NCI-H2196 treated with DMSO at 0.1 percent for 48 hours (cell line): ENCODE measurements around the gene CTNND2.
"Not testable (repeated sequence)": the region's sequence is repeated elsewhere in the genome, so short reads cannot be mapped to it uniquely, and the experiment has no call there.

Experiments
- DNase-seq: peaks from one replicate; lab custom pipeline; 2025; ENCODE audit not compliant: unreplicated experiment; lab: John Stamatoyannopoulos, UW

The CTNND2 gene

DNA sequence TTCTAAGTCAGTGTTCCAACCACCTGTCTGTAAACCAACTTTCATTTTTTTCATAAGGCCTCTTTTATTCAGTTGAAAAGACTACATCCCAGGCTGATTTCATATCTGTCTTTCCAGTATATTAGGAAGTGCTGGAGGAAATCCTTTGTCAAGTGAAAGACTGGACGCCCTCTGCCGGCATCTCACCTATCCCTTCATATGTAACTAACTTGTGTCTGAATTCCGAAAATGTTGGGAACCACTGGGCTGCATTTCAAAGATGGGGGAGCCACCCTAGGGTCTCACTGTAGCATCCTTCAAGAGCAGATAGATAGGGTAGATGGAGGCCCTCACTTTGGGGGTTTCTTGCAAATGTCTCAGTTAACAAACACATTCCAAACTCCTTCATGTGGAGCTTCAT, 569.8 kb downstream of the CTNND2 start:
- DNase-seq = no peak

DNA sequence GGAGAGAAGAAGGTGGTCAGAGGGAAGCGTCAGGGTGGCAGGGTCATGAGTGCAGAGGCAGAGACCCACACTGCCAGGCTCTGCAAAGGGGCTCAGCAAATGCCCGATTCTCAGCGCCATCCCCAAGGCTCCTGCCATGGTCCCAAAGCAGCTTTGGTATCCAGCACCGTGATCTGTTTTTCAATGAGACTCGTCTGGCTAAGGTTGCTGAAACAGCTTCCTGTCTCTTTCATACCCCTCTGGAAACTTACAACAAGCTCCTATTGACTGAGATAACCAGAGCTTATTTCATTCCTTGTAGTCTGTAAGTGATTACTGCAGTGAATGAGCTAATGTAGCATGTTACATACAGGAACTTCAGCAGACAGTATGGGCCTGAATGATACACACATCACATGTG, 574.6 kb downstream of the CTNND2 start:
- DNase-seq = no peak

- no peak for DNase-seq
Observed at GRCh38 chr5:11324521-11325289, 579.5 kb downstream of the CTNND2 start.

- no peak for DNase-seq
Observed at GRCh38 chr5:11323761-11324160, 580.5 kb downstream of the CTNND2 start.

DNA sequence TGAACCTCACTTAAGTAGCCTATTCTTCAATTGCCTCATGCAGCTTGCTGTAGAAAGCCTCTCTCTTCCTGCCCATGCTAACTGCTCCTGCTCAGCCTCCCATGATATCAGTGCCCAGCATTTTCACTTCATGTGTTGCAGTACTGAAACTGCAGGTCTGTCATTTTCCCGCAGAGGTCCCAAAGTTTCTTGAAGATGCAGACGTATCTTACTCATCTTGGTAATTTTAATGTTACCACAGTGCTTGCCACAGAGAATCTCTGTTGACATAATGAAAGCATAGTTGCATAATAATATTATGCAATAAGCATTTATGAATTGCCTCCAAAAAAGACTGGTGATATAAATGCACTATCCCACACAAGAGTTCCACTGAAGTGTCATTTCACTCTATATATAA, 582.1 kb downstream of the CTNND2 start:
- DNase-seq = no peak

DNA sequence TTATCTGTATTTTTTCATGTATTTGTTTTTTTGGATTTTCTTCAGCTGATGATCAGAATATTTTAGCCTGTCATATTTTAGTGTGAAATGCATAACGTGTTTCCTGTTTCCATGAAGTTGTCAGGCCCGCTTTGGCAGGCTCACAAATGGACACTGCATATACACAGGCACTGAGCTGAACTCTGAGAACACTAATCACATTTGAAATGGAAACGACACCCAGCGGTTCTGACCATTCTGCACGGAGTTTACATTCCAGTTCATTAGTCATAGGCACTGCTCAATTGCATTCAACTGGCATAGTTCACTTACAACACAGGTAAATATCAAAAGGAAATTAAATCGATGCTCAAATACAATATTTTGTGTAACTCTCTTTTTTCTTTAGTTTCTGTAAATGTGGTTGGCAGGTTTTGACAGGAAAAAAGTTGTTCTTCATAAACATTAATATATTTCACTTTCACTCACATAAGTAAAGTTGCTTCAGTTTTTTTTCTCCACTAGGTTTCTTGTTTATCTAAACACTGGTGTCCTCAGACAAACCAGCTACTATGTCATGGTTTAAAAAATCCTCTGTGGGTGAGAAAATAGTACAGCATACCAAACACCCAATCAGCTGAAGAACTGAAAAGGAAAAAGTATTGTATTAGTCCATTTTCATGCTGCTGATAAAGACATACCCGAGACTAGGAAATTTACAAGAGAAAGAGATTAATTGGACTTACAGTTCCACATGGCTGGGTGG, 584.2 kb downstream of the CTNND2 start:
- DNase-seq = no peak

DNA sequence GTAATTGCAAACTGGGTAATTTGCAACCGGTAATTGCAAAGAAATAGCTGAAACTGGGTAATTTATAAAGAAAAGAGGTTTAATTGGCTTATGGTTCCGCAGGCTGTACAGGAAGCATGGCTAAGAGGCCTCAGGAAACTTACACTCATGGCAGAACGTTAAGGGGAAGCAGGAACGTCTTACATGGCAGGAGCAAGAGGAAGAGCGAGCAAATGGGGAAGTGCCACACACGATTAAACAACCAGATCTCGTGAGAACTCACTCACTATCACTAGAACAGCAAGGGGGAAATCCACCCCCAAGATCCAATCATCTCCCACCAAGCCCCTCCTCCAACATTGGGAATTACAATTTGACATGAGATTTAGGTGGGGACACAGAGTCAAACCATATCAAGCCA, 590.6 kb downstream of the CTNND2 start:
- not testable (repeated sequence) for DNase-seq

DNA sequence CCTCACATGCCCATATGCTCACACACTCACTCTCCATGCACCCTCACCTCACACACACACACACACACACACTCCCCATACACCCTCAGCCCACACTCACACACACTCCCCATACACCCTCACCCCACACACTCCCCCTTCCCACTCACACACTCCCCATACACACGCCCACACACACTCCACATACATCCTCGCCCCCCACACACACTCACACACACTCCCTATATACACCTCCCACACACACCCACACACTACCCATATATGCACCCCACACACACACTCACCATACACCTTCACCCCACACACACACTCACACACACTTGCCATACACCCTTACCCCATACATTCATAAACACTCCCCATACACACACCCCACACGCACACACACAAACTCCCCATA, 592.5 kb downstream of the CTNND2 start:
- no peak for DNase-seq

DNA sequence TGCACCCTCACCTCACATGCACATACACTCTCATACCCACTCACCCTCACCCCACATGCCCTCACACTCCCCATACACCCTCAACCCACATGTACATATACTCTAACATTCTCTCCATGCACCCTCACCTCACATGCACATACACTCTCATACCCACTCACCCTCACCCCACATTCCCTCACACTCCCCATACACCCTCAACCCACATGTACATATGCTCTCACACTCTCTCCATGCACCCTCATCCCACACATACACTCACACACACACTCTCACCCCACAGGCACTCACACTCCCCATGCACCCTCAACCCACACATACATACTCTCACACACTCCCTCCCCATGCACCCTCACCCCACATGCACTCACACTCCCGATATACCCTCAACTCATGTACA, 593.0 kb downstream of the CTNND2 start:
- no peak for DNase-seq

GRCh38 chr5:11310158-11310557, 594.1 kb downstream of the CTNND2 start:
- DNase-seq = no peak

GRCh38 chr5:11306365-11306764, 597.9 kb downstream of the CTNND2 start:
- no peak for DNase-seq

GRCh38 chr5:11305245-11305644, 599.0 kb downstream of the CTNND2 start:
- no peak for DNase-seq

GRCh38 chr5:11304641-11305040, 599.6 kb downstream of the CTNND2 start:
- DNase-seq = no peak

- DNase-seq = no peak
Observed at GRCh38 chr5:11302663-11303062, 601.6 kb downstream of the CTNND2 start.

GRCh38 chr5:11301171-11301570, 603.1 kb downstream of the CTNND2 start:
- DNase-seq = no peak

GRCh38 chr5:11300736-11301135, 603.5 kb downstream of the CTNND2 start:
- no peak for DNase-seq

DNA sequence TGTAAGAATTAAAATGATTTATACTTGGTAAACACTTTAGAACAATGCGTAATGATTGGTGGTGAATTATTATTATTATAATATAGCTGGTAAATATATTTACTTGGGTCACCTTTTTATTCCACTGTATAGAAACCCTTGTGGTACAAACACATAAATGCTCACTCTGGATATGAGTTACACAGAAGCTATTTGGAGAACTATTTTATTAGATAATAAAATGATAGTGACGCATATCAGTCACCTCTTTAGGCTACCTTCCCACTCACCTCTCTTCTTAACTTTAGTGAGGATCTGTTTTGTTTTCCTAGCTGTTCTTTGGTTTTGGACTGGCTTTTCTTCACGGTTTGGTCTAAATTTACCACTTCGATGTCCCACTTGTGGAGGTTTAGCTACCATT, 605.4 kb downstream of the CTNND2 start:
- no peak for DNase-seq

GRCh38 chr5:11293523-11293922, 610.7 kb downstream of the CTNND2 start:
- DNase-seq = no peak

DNA sequence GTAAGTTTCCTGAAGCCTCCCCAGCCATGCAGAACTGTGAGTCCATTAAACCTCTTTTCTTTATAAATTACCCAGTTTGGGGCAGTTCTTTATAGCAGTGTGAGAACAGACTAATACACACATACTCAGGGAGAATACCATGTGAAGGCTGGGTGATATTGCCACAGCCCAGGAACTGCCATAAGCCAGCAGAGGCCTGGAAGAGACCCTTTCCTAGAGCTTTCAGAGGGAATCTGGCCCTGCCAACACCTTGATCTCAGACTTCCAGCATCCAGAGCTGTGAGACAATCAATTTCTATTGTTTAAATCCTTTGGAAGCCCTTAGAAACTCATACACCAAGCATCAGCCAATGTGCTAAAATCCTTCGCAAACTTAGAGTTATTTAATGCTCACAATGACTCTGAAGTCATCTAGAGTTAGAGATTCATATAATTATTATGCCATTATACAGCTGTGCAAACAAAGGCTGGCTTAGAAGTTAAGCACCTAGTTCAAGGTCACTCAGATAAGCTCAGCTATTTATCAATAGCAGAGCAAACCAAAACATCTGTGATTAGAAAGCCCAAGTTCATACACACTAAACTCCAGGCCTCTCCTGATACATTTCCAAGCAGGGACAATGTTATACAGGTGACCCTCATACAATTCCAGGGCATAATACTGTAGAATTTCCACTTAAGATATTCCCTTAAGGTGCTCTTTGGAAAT, 611.4 kb downstream of the CTNND2 start:
- DNase-seq = no peak

- no peak for DNase-seq
Observed at GRCh38 chr5:11289733-11290132, 614.5 kb downstream of the CTNND2 start.

GRCh38 chr5:11289208-11289607, 615.0 kb downstream of the CTNND2 start:
- no peak for DNase-seq

- no peak for DNase-seq
Observed at GRCh38 chr5:11281842-11282241, 622.4 kb downstream of the CTNND2 start.
